Spleen (tissue), 11 donors: ENCODE measurements around the gene MEGF6. TPM values are rescaled to one million over a fixed set of nuclear protein-coding genes. Genes with fewer than 3 reads are reported as not detected.

ENCODE experiments used
- DNase-seq: peaks from one replicate; pipeline ENCODE4 v3.0.0-alpha.2; 2020
- H3K27ac ChIP-seq, 8 donors: fragments of 200-600 bp; sonication (generic) in 7 of 8; 1 replicate in 4 of 8; 2 replicates in 4 of 8; pipeline versions ENCODE4 v1.5.0 to v1.8.0; 2016 to 2021; ENCODE audit warnings: inconsistent platforms in 4 of 8, mild to moderate bottlenecking in 4 of 8, moderate library complexity in 1 of 8
- H3K27me3 ChIP-seq, 7 donors: fragments of 200-600 bp; sonication (generic) in 6 of 7; replicated peaks in 1 of 7; 1 replicate in 4 of 7; 2 replicates in 3 of 7; pipeline versions ENCODE4 v1.5.0 to v1.8.0; 2016 to 2021; ENCODE audit warnings: inconsistent platforms in 3 of 7, mild to moderate bottlenecking in 1 of 7
- H3K36me3 ChIP-seq, 6 donors: fragments of 200-600 bp; sonication (generic) in 5 of 6; 1 replicate in 4 of 6; 2 replicates in 2 of 6; pipeline versions ENCODE4 v1.5.0 to v1.8.0; 2016 to 2021; ENCODE audit warnings: inconsistent platforms in 2 of 6
- H3K4me1 ChIP-seq, 6 donors: fragments of 200-600 bp; sonication (generic) in 5 of 6; 1 replicate in 3 of 6; 2 replicates in 3 of 6; pipeline versions ENCODE4 v1.5.0 to v1.8.0; 2016 to 2021; ENCODE audit warnings: inconsistent platforms in 3 of 6
- H3K4me3 ChIP-seq, 8 donors: fragments of 200-600 bp; sonication (generic) in 7 of 8; 1 replicate in 4 of 8; 2 replicates in 4 of 8; pipeline versions ENCODE4 v1.5.0 to v1.8.0; 2016 to 2021; ENCODE audit warnings: inconsistent platforms in 4 of 8, mild to moderate bottlenecking in 4 of 8, moderate library complexity in 2 of 8
- H3K9me3 ChIP-seq, 8 donors: fragments of 200-600 bp; sonication (generic) in 7 of 8; 1 replicate in 4 of 8; 2 replicates in 4 of 8; pipeline versions ENCODE4 v1.5.0 to v1.8.0; 2016 to 2021; ENCODE audit warnings: inconsistent platforms in 4 of 8
- POLR2A ChIP-seq, 3 donors: fragments of 450-650 bp; IDR thresholded peaks; one replicate each; pipeline ENCODE4 v1.5.1; 2017; ENCODE audit warnings: antibody characterized with exemption in 3 of 3, mild to moderate bottlenecking in 1 of 3
- POLR2AphosphoS5 ChIP-seq, 3 donors: sonication (generic); formaldehyde crosslinking; IDR thresholded peaks; one replicate each; pipeline ENCODE4 v1.5.1; 2017; ENCODE audit warnings: antibody characterized with exemption in 3 of 3
- WGBS, 5 donors: extraction: QIAGEN DNeasy Blood & Tissue Kit in 3 of 5; methylation state at CpG; one replicate each; pipeline versions ENCODE4 v1.1.5 to v1.1.7; 2013 to 2018; 5-methylcytosine and 5-hydroxymethylcytosine counted together
- intact Hi-C: fragments of 100-400 bp; cut with DNase I; formaldehyde crosslinking; loops from one replicate; pipeline ENCODE4 v1.15.0; 2023; ENCODE audit warnings: low total_unique reads
- polyA plus RNA-seq, 3 donors: library from polyadenylated mRNA; stranded (reverse); fragments of 200-250 nt; gene quantifications; one replicate each; pipeline ENCODE4 v1.2.1, GENCODE V29; 2013
- total RNA-seq, 7 donors: library from RNA; depleted of rRNA in 3 of 7; stranded (reverse); fragments of >200 nt in 3 of 7; fragmentation: NEBNext Ultra II Directional in 4 of 7; extraction: Animal tissue kit (Norgen Biotek cat#: 25700) in 4 of 7; gene quantifications; one replicate each; pipeline versions ENCODE4 v1.1.0 to v1.2.1, GENCODE V29; 2016 to 2021
- TF ChIP-seq, protein P1 (sequence below), 11 experiments: fragments of 200-600 bp in 7 of 11; fragments of 450-650 bp in 4 of 11; sonication (generic) in 4 of 11; IDR thresholded peaks in 8 of 11; conservative IDR thresholded peaks in 3 of 11; 1 replicate in 7 of 11; 2 replicates in 4 of 11; pipeline versions ENCODE4 v1.4.0 to v1.8.0; 2016 to 2021; ENCODE audit warnings: antibody characterized with exemption in 11 of 11, inconsistent platforms in 4 of 11, mild to moderate bottlenecking in 1 of 11
- donor health status: healthy with polysubstance abuse.
- donor health status: DM: no; HTN: no; CAD: no; lungs with moderate emphysema.
- donor health status: DM: no; HTN: no; CAD: no.
- donor health status: Bipolar disorder and iron deficiency.
- donor health status: healthy.
- donor health status: DM: no; HTN: no; CAD: no.
- donor health status: DM: yes; HTN: yes; CAD: no.

Gene MEGF6
- total and polyA plus RNA-seq, 10 donors = 8.7 to 39.5 (median 20.3) TPM

- H3K4me1 ChIP-seq = peaks cover 8 to 56% (median 30%) of the 10 kb centered on the region in 6 donors
- H3K27me3 ChIP-seq = peaks cover 0 to 27% (median 11%) of the 10 kb centered on the region in 7 donors
- TF ChIP-seq POLR2A (IDR thresholded peaks at IDR 0.05) (no peak), POLR2AphosphoS5 (IDR thresholded peaks at IDR 0.05) (peak in 2 of 3 donors; percentile 30 to 42)
- no peak for DNase-seq
- peak overlapping the region in 3 of 8 donors; percentile 1 to 63 (median 47) for H3K27ac ChIP-seq
- H3K9me3 ChIP-seq = no peaks in the 10 kb centered on the region
- H3K36me3 ChIP-seq = no peaks in the 10 kb centered on the region
- intact Hi-C loops = no loop called here
- 34 to 41% (median 38%) methylated on average over 13 to 18 of the region's 18 CpGs for WGBS, 5 donors
- no peak overlapping the region for H3K4me3 ChIP-seq
Measured at GRCh38 chr1:3457910-3458883, 153.1 kb downstream of the MEGF6 start.

DNA sequence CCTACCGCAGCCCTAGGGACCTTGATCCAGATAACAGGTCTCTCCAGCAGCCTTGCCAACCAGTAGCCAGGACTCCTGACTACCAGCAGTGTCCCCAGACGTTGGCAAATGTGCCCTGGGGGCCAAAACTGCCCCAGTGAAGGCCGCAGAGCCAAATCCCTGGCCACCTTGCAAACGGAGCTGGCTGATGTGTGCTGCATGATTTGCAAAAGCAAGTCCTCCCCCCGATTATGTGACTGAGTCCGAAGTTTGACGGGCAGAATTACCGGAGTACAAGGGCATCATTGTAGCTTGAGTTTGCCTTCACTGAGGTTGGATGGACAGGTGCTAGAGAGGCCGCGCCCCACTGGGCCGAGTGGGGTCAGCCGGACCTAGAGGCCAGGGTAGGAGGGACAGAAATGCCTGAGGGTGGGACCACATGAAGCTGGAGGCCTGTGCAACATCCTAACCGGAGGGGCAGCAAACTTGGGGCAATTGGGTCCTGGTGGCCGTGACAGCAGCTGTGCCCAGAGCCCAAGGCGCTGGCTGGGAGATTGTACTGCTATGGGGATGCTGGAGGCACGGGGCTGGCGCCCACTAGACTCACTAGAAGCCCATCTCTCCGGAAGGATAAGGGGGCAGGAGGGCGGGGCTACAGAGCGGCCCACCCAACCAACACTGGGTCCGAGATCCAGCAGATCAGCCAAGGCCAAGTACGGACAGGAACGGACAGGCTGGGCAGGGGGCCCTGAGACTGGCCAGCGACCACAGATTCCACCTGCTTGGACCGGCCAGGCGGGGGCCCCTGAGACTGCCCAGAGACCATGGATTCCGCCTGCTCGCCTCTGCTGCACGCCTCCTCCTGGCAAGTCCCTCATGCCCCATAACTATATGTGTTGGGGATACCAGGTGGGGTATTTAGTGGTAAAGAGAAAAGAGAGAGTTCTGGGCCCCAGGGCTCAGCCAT, 154.1 kb downstream of the MEGF6 start:
- H3K4me1 ChIP-seq = peaks cover 11 to 61% (median 35%) of the 10 kb centered on the region in 6 donors
- intact Hi-C loops = no loop called here
- H3K4me3 ChIP-seq = no peak overlapping the region
- H3K36me3 ChIP-seq = no peaks in the 10 kb centered on the region
- DNase-seq = no peak
- no peaks in the 10 kb centered on the region for H3K9me3 ChIP-seq
- peak overlapping the region in 3 of 8 donors; percentile 1 to 63 (median 47) for H3K27ac ChIP-seq
- H3K27me3 ChIP-seq = peaks cover 0 to 37% (median 21%) of the 10 kb centered on the region in 7 donors
- 82 to 89% (median 86%) methylated on average over 27 to 29 of the region's 29 CpGs for whole genome bisulfite sequencing, 5 donors
- TF ChIP-seq, protein P1, sequence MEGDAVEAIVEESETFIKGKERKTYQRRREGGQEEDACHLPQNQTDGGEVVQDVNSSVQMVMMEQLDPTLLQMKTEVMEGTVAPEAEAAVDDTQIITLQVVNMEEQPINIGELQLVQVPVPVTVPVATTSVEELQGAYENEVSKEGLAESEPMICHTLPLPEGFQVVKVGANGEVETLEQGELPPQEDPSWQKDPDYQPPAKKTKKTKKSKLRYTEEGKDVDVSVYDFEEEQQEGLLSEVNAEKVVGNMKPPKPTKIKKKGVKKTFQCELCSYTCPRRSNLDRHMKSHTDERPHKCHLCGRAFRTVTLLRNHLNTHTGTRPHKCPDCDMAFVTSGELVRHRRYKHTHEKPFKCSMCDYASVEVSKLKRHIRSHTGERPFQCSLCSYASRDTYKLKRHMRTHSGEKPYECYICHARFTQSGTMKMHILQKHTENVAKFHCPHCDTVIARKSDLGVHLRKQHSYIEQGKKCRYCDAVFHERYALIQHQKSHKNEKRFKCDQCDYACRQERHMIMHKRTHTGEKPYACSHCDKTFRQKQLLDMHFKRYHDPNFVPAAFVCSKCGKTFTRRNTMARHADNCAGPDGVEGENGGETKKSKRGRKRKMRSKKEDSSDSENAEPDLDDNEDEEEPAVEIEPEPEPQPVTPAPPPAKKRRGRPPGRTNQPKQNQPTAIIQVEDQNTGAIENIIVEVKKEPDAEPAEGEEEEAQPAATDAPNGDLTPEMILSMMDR (IDR thresholded peaks at IDR 0.05 in 8 of 11, conservative IDR thresholded peaks at IDR 0.05 in 3 of 11) = no peak
- no peak for TF ChIP-seq POLR2AphosphoS5 (IDR thresholded peaks at IDR 0.05)
- TF ChIP-seq POLR2A (IDR thresholded peaks at IDR 0.05) = no peak

DNA sequence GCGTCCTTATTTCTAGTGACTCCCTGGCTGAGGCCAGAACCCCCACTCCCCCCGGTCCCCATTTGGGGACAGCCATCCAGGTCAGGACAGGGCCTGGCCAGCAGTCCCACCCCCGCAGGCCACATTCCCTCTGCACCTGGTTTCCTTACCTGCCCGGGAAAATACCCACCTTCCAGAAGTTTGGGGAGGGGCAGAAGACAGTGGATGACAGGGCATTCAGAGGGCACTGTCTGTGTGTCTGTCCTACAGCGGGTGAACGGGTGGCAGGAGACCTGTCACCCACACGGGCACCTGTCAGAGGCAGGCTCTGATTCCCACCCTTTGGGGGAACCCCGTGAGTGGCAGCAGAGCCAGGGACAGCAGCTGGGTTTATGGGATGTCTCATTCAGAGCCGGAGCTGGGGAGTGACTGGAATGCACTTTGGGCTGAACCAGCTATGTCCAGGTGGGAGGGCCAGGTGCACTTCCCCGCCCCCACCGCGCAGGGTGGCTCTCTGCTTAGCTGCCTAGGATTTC, 154.8 kb downstream of the MEGF6 start:
- Histone ChIP-seq H3K27ac (peak overlapping the region in 1 of 8 donors; percentile 63), H3K36me3 (no peaks in the 10 kb centered on the region), H3K4me1 (peaks cover 11 to 61% (median 35%) of the 10 kb centered on the region in 6 donors), H3K9me3 (no peaks in the 10 kb centered on the region), H3K27me3 (peaks cover 0 to 44% (median 25%) of the 10 kb centered on the region in 7 donors), H3K4me3 (no peak overlapping the region)
- no peak for DNase-seq
- intact Hi-C loops = no loop called here
- TF ChIP-seq POLR2AphosphoS5 (IDR thresholded peaks at IDR 0.05) (no peak), POLR2A (IDR thresholded peaks at IDR 0.05) (no peak)
- 79 to 96% (median 90%) methylated on average over 8 to 12 of the region's 12 CpGs for WGBS, 5 donors

GRCh38 chr1:3455670-3456448, 155.4 kb downstream of the MEGF6 start:
- intact Hi-C loops = no loop called here
- no peak overlapping the region for H3K4me3 ChIP-seq
- WGBS, 5 donors = 88 to 93% (median 90%) methylated on average over 17 to 18 of the region's 18 CpGs
- no peak overlapping the region for H3K27ac ChIP-seq
- H3K4me1 ChIP-seq = peaks cover 11 to 59% (median 33%) of the 10 kb centered on the region in 6 donors
- DNase-seq = no peak
- no peaks in the 10 kb centered on the region for H3K9me3 ChIP-seq
- peaks cover 0 to 51% (median 25%) of the 10 kb centered on the region in 7 donors for H3K27me3 ChIP-seq
- TF ChIP-seq POLR2AphosphoS5 (IDR thresholded peaks at IDR 0.05) (no peak), POLR2A (IDR thresholded peaks at IDR 0.05) (no peak)
- TF ChIP-seq, protein P1 (IDR thresholded peaks at IDR 0.05 in 8 of 11, conservative IDR thresholded peaks at IDR 0.05 in 3 of 11) = no peak
- H3K36me3 ChIP-seq = no peaks in the 10 kb centered on the region
